ENCODE measurements around the gene TREML1.

- no peak for TF ChIP-seq POLR2A (IDR thresholded peaks at IDR 0.05)
- TF ChIP-seq CTCF (IDR thresholded peaks at IDR 0.05), result no peak
These were observed 27.4 kb upstream of the TREML1 start for GRCh38 chr6:41181566-41181965.
